Mucosa of rectum (tissue), 2 donors: Measurements from ENCODE around the gene PRKAR2B.

Experiments
- H3K27ac ChIP-seq, 2 donors: one replicate each; pipeline ENCODE4 v1.7.0; 2013; ENCODE audit warnings: inconsistent platforms in 2 of 2, low read depth in 2 of 2, low read length in 2 of 2
- H3K27me3 ChIP-seq, 2 donors: one replicate each; pipeline ENCODE4 v1.7.0; 2013; ENCODE audit warnings: low read length in 2 of 2; ENCODE audit not compliant: control insufficient read depth in 2 of 2, insufficient read depth in 2 of 2
- H3K36me3 ChIP-seq, 2 donors: one replicate each; pipeline ENCODE4 v1.7.0; 2013; ENCODE audit warnings: low read length in 2 of 2; ENCODE audit not compliant: control insufficient read depth in 2 of 2, insufficient read depth in 2 of 2
- H3K4me1 ChIP-seq, 2 donors: one replicate each; pipeline ENCODE4 v1.7.0; 2013; ENCODE audit warnings: low read length in 2 of 2, mild to moderate bottlenecking in 1 of 2; ENCODE audit not compliant: control insufficient read depth in 2 of 2, insufficient read depth in 2 of 2
- H3K4me3 ChIP-seq, 2 donors: one replicate each; pipeline ENCODE4 v1.7.0; 2013; ENCODE audit warnings: low read length in 2 of 2
- H3K9ac ChIP-seq, 2 donors: one replicate each; pipeline ENCODE4 v1.7.0; 2013; ENCODE audit warnings: low read length in 2 of 2, low read depth in 1 of 2, mild to moderate bottlenecking in 1 of 2
- H3K9me3 ChIP-seq, 2 donors: one replicate each; pipeline ENCODE4 v1.7.0; 2013; ENCODE audit warnings: low read length in 2 of 2; ENCODE audit not compliant: control insufficient read depth in 2 of 2
- donor health status: healthy.
- donor health status: Normal muscosa, but diverticular disease.

The PRKAR2B gene

DNA sequence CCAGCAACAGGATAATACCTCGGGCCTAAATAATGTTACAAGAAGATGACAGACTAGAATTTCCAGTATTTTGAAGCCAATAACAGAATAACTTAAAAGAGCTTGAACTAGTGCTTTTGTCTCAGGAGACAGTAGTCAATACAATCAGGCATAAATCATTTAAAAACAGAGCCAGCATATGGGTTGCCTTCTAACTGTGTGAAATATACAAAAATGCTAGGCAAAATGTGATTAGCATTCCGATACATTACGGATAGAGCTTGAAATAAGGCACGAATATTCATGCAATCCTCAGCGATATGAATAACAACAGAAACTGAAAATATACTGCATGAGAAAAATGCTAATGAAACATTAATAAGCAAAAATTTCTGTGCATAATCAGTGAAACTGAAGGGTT lies 18.3 kb upstream of the PRKAR2B start:
- Histone ChIP-seq H3K27me3 (no peaks in the 10 kb centered on the region), H3K27ac (no peak overlapping the region), H3K9ac (no peak overlapping the region), H3K36me3 (no peaks in the 10 kb centered on the region), H3K4me3 (no peak overlapping the region), H3K9me3 (no peaks in the 10 kb centered on the region), H3K4me1 (no peaks in the 10 kb centered on the region)

DNA sequence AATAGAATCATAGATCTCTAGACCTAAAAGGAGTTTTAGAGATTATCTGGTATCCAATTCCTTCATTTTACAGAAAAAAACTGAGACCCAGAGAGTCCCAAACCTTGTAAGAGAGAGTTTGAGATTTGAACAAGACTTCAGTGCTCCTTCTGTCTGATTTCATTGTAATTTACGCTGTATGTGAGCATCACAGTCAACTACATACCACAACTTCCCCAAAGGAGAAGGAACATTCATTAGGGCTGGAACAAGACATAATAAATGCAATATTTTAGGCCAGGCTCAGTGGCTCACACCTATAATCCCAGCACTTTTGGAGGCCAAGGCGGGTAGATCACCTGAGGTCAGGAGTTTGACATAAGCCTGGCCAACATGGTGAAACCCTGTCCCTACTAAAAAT lies 17.3 kb upstream of the PRKAR2B start:
- H3K36me3 ChIP-seq = no peaks in the 10 kb centered on the region

DNA sequence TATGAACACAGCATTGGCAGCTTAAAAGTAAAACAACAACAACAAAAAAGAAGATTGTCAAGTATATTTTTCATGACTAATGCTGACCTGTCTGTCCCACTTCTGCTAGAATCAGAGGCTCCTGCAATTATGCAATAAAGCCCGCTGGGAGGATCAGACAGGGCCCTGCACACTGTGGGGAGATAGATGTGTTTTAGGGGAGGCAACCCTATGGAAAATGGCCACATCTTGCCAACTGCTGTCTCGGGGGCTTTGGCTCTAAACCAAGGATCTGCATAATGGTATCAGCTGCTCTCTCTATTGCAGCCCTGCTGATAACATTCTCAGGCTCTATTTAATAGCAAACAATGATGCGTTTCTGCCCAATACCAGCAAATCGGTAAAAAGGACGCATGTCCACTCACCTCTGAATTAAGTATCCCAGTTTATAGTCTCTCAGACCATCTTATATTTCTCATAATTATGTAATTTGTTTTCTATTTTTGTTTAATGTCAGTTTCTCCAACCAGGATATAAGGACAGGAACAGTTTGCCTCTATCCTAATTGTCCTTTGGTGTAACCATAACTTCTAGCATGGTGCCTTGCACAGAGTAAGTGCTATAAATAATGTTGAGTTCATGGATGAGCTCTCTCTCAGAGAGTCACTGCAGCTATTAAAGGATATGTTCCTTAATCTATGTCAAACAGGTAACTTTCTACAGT lies 15.3 kb upstream of the PRKAR2B start:
- Histone ChIP-seq H3K9ac (no peak overlapping the region), H3K4me1 (no peaks in the 10 kb centered on the region), H3K9me3 (no peaks in the 10 kb centered on the region), H3K36me3 (no peaks in the 10 kb centered on the region), H3K27me3 (no peaks in the 10 kb centered on the region), H3K4me3 (no peak overlapping the region), H3K27ac (no peak overlapping the region)

More for the DNA sequence above, 17.3 kb upstream of the PRKAR2B start:
- H3K9ac ChIP-seq = no peak overlapping the region
- H3K27me3 ChIP-seq = no peaks in the 10 kb centered on the region
- no peaks in the 10 kb centered on the region for H3K9me3 ChIP-seq
- no peak overlapping the region for H3K27ac ChIP-seq
- no peak overlapping the region for H3K4me3 ChIP-seq
- no peaks in the 10 kb centered on the region for H3K4me1 ChIP-seq

DNA sequence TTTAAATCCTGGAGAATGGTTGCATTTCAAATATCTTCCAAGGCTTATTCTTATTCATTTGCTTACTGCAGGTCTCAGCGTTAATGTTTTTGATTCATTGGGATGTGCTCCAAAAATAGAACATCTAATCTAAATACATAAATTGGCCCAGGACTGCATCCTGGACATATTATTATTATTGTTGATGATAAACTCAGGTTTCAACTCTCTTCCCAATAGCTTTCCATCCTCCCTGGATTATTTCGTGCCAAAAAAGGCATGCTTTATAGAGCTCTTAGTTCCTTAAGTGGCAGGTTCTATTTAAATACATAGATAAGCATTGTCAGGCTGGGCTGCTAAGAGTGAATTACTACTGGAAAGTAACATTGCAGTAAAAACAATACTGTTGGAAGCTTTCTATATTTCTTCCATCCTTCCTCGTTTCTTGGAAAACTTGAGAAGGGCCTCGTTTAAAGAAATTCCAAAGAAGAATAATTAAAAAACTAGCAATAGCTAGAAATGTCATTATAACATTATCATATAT lies 14.7 kb upstream of the PRKAR2B start:
- no peak overlapping the region for H3K9ac ChIP-seq

DNA sequence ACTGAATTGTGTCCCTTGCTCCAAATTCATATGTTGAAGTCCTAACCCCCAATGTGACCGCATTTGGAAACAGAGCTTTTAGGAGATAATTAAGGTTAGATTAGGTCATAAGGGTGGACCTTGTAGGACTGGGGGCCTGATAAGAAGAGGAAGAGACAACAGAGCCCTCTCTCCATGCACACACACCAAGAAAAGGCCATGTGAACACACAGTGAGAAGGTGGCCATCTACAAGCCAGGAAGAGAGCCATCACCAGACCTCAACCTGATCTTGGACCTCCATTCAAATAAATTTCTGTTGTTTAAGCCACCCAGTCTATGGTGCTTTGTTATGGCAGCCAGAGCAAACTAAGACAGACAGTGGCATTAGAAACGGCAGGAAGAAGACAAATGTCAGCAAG lies 12.5 kb upstream of the PRKAR2B start:
- no peaks in the 10 kb centered on the region for H3K36me3 ChIP-seq
- H3K4me3 ChIP-seq = no peak overlapping the region
- H3K27me3 ChIP-seq = no peaks in the 10 kb centered on the region
- no peaks in the 10 kb centered on the region for H3K4me1 ChIP-seq
- H3K27ac ChIP-seq = no peak overlapping the region
- no peak overlapping the region for H3K9ac ChIP-seq
- H3K9me3 ChIP-seq = no peaks in the 10 kb centered on the region

More for the DNA sequence above, 14.7 kb upstream of the PRKAR2B start:
- Histone ChIP-seq H3K36me3 (no peaks in the 10 kb centered on the region), H3K9me3 (no peaks in the 10 kb centered on the region), H3K4me1 (no peaks in the 10 kb centered on the region), H3K27me3 (no peaks in the 10 kb centered on the region), H3K4me3 (no peak overlapping the region), H3K27ac (no peak overlapping the region)

DNA sequence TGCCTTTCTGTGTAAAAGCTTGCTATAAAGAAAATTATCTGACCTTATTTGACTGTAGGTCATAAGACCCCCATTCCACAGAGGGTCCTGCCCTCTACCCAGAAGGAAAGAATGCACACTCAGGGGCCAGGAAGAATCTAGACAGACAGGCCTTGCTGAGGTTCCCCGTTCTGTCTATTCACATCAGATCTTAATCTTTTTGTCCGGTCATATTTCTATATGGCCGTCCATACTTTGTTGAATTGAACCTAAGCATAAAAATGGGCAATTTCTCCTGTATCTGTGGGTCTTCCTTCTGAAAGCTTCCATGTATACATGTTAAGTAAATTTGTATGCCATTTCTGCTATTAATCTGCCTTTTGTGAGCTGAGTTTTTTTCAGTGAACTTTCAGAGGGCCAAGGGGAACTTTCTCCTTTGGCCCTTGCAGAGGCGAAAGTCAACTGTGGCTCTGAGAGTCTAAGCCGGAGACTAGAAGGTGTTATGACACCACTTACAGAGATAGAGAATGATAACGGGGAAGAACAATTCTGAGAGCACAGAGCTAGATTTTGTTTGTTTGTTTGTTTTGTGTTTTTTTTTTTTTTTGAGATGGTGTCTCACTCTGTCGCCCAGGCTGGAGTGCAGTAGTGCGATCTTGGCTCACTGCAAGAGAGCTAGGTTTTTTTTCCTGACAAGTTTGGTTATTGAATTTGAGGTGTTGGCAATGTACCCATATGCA lies 11.6 kb upstream of the PRKAR2B start:
- Histone ChIP-seq H3K27me3 (no peaks in the 10 kb centered on the region), H3K9ac (no peak overlapping the region), H3K27ac (no peak overlapping the region), H3K4me1 (no peaks in the 10 kb centered on the region), H3K9me3 (no peaks in the 10 kb centered on the region), H3K36me3 (no peaks in the 10 kb centered on the region), H3K4me3 (no peak overlapping the region)

DNA sequence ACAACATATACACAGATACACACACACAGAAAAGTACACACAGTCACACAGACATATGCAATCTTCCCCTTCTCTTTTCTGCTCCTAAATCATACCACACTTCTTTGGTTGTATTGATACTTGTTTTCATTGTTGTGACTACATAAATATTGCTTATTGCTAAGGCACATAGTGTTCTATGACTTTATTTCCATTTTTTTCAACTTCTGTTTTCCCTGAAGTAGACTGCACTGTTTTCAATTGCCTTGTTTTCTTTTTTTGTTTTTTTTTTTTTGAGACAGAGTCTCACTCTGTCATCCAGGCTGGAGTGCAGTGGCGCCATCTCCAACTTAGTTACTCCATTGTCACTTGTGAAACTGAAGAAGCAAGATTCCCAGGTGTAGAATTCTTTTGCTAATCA lies 10.0 kb upstream of the PRKAR2B start:
- no peak overlapping the region for H3K4me3 ChIP-seq
- no peaks in the 10 kb centered on the region for H3K36me3 ChIP-seq
- H3K9ac ChIP-seq = no peak overlapping the region
- no peaks in the 10 kb centered on the region for H3K4me1 ChIP-seq
- H3K27me3 ChIP-seq = no peaks in the 10 kb centered on the region
- no peaks in the 10 kb centered on the region for H3K9me3 ChIP-seq
- no peak overlapping the region for H3K27ac ChIP-seq

DNA sequence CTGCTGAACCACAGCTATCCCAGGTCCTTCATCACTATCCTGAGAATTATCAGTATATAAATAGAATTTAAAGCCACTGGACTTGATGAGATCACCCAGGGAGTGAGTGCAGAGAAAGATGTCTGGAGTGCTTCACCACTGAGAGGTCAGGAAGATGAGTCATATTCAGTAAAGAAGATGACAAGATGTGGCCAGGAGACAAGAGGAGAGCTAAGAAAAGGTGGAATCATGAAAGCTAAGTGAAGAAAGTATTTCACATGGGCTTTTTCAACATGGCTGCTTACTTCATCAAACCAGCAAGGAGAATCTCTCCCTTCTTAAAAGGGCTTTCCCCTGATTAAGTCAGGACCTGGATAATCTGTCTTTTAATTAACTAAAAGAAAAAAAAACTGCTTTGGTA lies 9.1 kb upstream of the PRKAR2B start:
- Histone ChIP-seq H3K4me3 (no peak overlapping the region), H3K27ac (no peak overlapping the region), H3K36me3 (no peaks in the 10 kb centered on the region), H3K9me3 (no peaks in the 10 kb centered on the region), H3K9ac (no peak overlapping the region), H3K27me3 (no peaks in the 10 kb centered on the region), H3K4me1 (no peaks in the 10 kb centered on the region)

DNA sequence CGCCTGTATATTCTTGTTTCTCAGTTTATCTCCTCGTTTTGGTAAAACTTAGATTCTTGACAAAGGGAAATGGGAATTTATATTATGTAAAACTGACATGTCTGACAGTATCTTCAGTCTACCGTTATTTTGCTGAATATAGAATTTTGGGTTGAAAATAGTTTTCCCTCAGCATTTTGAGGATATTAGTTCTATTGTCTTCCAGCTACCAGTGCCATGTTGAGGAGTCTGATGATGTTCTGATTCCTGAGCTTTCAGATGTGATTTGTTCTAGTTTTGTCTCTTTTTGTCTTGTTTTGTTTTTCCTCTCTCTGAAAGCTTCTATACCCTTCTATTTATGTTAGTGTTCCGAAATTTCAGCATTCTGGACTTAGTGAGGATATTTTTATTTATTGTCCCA lies 8.0 kb upstream of the PRKAR2B start:
- no peak overlapping the region for H3K9ac ChIP-seq
- H3K27me3 ChIP-seq = no peaks in the 10 kb centered on the region
- no peaks in the 10 kb centered on the region for H3K36me3 ChIP-seq
- H3K27ac ChIP-seq = no peak overlapping the region
- no peak overlapping the region for H3K4me3 ChIP-seq
- no peaks in the 10 kb centered on the region for H3K4me1 ChIP-seq
- no peaks in the 10 kb centered on the region for H3K9me3 ChIP-seq

DNA sequence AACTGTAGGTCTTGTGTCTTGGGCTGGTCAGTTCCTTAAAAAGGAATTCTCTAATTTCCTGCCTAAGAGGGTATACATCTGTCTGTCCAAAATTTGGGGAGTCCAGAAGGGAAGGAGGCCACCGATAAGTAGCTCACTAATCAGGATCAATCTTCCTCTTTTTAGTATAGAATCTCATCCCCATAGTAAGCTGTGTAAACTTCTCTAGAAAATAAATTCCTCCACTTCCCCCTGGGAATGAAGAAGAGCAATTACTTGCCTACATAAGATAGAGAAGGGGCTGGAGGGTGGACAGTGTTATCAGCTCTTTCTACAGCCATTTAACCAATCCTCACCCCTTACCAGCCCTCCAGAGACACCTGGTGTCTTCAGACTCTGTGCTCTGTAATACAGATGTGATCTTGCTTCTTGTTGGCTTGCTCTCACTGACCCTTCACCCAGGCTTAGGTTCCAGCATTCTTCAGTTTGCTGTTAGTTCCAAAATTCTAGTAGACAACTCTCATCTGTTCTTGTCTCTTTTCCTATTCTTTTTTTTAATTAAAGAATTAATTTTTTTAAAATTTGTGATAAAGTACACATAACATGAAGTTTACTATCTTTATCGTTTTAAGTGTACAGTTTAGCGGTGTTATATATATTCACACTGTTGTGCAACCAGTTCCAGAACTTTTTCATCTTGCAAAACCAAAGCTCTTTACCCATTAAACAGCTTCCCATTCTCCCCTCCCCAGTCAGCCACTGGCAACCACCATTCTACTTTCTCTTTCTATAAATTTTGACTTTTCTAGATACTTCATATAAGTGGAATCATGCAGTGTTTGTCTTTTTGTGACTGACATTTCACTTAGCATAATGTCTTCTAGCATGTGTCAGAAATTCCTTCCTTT lies 6.5 kb upstream of the PRKAR2B start:
- no peaks in the 10 kb centered on the region for H3K36me3 ChIP-seq
- H3K9ac ChIP-seq = no peak overlapping the region
- no peak overlapping the region for H3K27ac ChIP-seq

More for the DNA sequence above, 6.5 kb upstream of the PRKAR2B start:
- Histone ChIP-seq H3K4me3 (no peak overlapping the region), H3K4me1 (no peaks in the 10 kb centered on the region), H3K27me3 (no peaks in the 10 kb centered on the region), H3K9me3 (no peaks in the 10 kb centered on the region)
